KMS-11 (cell line): ENCODE results near the gene SRA1.

ENCODE experiments used
- H2AFZ ChIP-seq: fragments of 200-600 bp; sonication (generic); 2 replicates; pipeline ENCODE4 v1.6.1; 2016; ENCODE audit warnings: antibody characterized with exemption, mixed run types, low read depth
- H3K27ac ChIP-seq: fragments of 200-600 bp; sonication (generic); 2 replicates; pipeline ENCODE4 v1.6.1; 2016; ENCODE audit warnings: mild to moderate bottlenecking, mixed run types
- H3K27me3 ChIP-seq: fragments of 200-600 bp; sonication (generic); 2 replicates; pipeline ENCODE4 v1.6.1; 2017; ENCODE audit warnings: mild to moderate bottlenecking, low read depth, mixed run types, moderate library complexity; ENCODE audit not compliant: insufficient read depth
- H3K36me3 ChIP-seq: fragments of 200-600 bp; sonication (generic); 2 replicates; pipeline ENCODE4 v1.6.1; 2017; ENCODE audit warnings: mild to moderate bottlenecking, mixed run types; ENCODE audit not compliant: insufficient read depth
- H3K4me1 ChIP-seq: fragments of 200-600 bp; sonication (generic); 2 replicates; pipeline ENCODE4 v1.6.1; 2016; ENCODE audit warnings: mild to moderate bottlenecking, low read depth, mixed run types; ENCODE audit not compliant: poor library complexity, severe bottlenecking
- H3K4me2 ChIP-seq: fragments of 200-600 bp; sonication (generic); 2 replicates; pipeline ENCODE4 v1.7.0; 2016; ENCODE audit warnings: mild to moderate bottlenecking, mixed run types
- H3K4me3 ChIP-seq: fragments of 200-600 bp; sonication (generic); IDR thresholded peaks from 2 replicates; pipeline ENCODE4 v1.6.1; 2017; ENCODE audit warnings: low read depth, low read length, mixed read lengths; ENCODE audit not compliant: insufficient read depth
- H3K79me2 ChIP-seq: fragments of 200-600 bp; sonication (generic); 2 replicates; pipeline ENCODE4 v1.6.1; 2016; ENCODE audit warnings: low read depth, mixed run types; ENCODE audit not compliant: insufficient read depth
- H3K9ac ChIP-seq: fragments of 200-600 bp; sonication (generic); 2 replicates; pipeline ENCODE4 v1.6.1; 2016; ENCODE audit warnings: mild to moderate bottlenecking, mixed run types
- H4K20me1 ChIP-seq: fragments of 200-600 bp; sonication (generic); 2 replicates; pipeline ENCODE4 v1.6.1; 2016; ENCODE audit warnings: mild to moderate bottlenecking, mixed run types; ENCODE audit not compliant: insufficient read depth
- TF ChIP-seq, protein P1 (sequence below): fragments of 200-600 bp; sonication (generic); conservative IDR thresholded peaks from 2 replicates; pipeline ENCODE4 v1.6.1; 2017; ENCODE audit warnings: low read depth, mild to moderate bottlenecking, antibody characterized with exemption, low read length, moderate library complexity, mixed read lengths

The SRA1 gene

DNA sequence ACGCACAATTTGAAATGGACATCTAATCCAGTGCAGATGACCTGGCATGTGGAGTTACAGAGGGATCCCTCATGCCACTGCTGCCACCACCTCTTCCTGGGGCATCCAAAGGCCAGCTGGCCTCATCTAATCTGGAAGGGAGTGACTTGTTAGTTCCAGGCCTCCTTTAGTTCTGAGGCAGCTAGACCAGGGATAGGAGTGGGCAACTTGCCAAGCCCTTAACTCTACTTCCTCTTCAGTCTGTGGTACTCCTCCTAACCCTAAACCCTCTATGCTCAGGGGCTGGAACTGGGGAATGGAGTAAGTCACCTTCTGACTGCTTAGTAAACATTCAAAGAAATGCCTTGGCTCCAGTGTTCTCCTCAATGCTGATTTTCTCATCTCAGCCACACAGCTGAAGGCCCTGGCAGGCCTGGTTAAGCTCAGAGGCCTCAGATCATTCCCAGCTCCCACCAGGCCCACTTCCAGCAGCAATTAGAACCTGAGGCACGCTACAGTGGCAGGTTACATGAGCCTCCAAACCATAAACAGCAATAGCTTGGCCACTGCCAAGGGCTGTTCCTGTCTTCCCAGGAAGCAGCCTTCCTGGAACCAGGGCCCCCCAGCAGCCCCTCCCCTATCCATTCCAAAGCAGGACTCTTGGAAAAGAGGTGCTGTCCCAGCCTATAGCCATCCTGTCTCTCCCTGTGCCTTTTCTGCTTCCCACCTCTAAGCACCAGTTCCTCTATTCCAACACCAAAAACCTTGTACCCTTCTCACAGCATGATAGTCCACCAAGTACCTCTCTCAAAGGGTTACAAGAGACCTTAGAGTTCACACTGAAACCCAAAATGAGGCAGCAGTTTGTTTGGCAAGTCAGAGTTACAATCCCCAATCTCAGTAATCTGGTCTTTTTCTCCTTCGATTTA, 7.8 kb downstream of the SRA1 start:
- no peaks in the 10 kb centered on the region for H3K27me3 ChIP-seq
- no peak overlapping the region for H3K9ac ChIP-seq
- peaks cover 25% of the 10 kb centered on the region; the same call in 1 of the 2 replicates for H3K79me2 ChIP-seq
- no peaks in the 10 kb centered on the region for H3K36me3 ChIP-seq
- H2AFZ ChIP-seq, result no peak overlapping the region
- H3K4me3 ChIP-seq, result no peak overlapping the region
- TF ChIP-seq, protein P1, sequence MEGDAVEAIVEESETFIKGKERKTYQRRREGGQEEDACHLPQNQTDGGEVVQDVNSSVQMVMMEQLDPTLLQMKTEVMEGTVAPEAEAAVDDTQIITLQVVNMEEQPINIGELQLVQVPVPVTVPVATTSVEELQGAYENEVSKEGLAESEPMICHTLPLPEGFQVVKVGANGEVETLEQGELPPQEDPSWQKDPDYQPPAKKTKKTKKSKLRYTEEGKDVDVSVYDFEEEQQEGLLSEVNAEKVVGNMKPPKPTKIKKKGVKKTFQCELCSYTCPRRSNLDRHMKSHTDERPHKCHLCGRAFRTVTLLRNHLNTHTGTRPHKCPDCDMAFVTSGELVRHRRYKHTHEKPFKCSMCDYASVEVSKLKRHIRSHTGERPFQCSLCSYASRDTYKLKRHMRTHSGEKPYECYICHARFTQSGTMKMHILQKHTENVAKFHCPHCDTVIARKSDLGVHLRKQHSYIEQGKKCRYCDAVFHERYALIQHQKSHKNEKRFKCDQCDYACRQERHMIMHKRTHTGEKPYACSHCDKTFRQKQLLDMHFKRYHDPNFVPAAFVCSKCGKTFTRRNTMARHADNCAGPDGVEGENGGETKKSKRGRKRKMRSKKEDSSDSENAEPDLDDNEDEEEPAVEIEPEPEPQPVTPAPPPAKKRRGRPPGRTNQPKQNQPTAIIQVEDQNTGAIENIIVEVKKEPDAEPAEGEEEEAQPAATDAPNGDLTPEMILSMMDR, result no peak
- H3K27ac ChIP-seq, result no peak overlapping the region; the same call in 1 of the 2 replicates
- H3K4me2 ChIP-seq, result no peak overlapping the region
- no peaks in the 10 kb centered on the region for H4K20me1 ChIP-seq
- peaks cover 17% of the 10 kb centered on the region for H3K4me1 ChIP-seq

DNA sequence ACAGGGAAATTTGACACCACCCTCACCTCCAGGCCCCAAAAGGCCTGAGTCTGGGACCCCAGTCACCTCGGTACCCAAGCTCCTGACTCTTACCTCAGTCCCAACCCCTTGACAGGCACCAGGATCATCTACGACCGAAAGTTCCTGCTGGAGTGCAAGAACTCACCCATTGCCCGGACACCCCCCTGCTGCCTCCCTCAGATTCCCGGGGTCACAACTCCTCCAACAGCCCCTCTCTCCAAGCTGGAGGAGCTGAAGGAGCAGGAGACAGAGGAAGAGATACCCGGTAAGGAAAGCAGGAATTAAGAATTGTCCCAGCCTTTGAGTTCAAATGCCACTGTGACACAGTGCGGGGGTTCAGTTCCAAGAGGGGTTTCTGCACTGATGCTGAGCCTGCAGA, 8.5 kb downstream of the SRA1 start:
- Histone ChIP-seq H2AFZ (no peak overlapping the region), H3K27me3 (no peaks in the 10 kb centered on the region), H3K27ac (no peak overlapping the region), H3K79me2 (peaks cover 19% of the 10 kb centered on the region; the same call in 1 of the 2 replicates), H4K20me1 (no peaks in the 10 kb centered on the region), H3K4me1 (peaks cover 10% of the 10 kb centered on the region), H3K4me3 (no peak overlapping the region), H3K36me3 (no peaks in the 10 kb centered on the region), H3K9ac (no peak overlapping the region), H3K4me2 (no peak overlapping the region)
- TF ChIP-seq, protein P1, result no peak

DNA sequence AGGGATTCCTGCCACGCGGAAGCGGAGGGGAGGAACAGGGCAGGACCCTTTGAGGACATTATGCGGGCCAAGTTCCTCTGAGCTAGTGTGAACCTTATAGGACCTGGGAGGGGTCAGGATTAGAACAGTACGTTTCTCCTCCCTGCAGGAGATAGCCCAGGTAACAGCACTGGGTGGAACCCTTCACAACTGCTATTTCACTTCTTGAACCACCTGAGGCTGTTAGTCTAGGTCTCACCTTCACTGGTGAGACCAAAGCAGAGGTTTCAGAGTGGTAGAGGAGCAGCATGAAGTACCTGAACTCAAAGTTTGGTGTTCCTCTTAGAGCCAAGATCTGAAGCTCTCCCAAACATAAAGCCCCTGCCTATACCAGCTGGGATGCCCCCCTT, 9.0 kb downstream of the SRA1 start:
- Histone ChIP-seq H3K9ac (no peak overlapping the region), H3K27me3 (no peaks in the 10 kb centered on the region), H3K4me2 (no peak overlapping the region), H3K4me1 (peaks cover 5% of the 10 kb centered on the region), H3K36me3 (no peaks in the 10 kb centered on the region), H3K79me2 (peaks cover 14% of the 10 kb centered on the region; the same call in 1 of the 2 replicates), H4K20me1 (no peaks in the 10 kb centered on the region), H3K27ac (no peak overlapping the region), H3K4me3 (no peak overlapping the region), H2AFZ (no peak overlapping the region)
- TF ChIP-seq, protein P1, result no peak

DNA sequence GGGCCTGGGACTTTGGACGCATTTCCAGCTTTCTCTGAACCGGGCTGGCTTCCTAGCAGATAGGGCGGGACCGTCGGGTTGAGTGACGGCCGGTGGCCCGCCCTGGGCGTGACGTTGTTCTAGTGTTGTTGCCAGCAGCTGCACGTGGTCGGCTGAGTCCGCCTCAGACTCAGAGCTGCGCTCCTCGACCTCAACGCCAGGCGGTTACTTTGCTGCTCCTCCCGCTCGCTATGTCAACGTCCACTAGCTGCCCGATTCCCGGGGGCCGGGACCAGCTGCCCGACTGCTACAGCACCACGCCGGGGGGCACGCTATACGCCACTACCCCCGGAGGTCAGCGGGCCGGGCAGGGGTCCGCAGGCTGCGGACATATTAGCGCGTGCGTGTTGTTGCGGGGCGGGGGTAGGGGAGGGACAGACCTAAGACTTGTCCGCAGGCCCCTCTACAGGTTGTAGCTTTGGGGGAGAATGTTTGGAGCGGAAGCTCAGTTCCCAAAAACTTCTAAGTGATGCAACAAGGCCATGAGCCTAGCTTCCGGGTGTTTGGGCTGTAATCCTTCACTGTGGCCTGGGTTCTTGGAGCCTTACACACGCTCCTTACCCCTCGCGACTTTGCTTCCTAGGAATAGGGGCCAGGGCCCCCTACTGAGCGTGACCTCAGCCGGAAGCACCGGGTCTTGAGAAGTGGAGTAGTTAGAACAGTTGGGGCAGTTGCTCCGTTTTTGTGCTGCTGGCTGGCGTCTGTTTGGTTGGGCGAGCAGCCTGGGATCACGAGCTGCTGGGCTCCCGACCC, 9.6 kb downstream of the SRA1 start, which contains the start of gene EIF4EBP3:
Gene EIF4EBP3, plus strand, starts transcription at position 155 of the 792 bp plus-strand sequence. Its CDS starts 76 bp downstream, at position 231.
- Histone ChIP-seq H3K27ac (no peak within 1 kb of the TSS), H3K4me3 (no peak within 1 kb of the TSS), H2AFZ (no peak within 1 kb of the TSS), H3K79me2 (peaks cover 8% of the 10 kb centered on the region; the same call in 1 of the 2 replicates), H4K20me1 (no peaks in the 10 kb centered on the region), H3K9ac (no peak within 1 kb of the TSS), H3K36me3 (no peaks in the 10 kb centered on the region), H3K27me3 (no peaks in the 10 kb centered on the region), H3K4me1 (no peaks in the 10 kb centered on the region), H3K4me2 (no peak within 1 kb of the TSS)
- TF ChIP-seq, protein P1, result no peak
